GM19240 (cell line): Measurements from ENCODE around the gene TFB1M.
A peak's percentile ranks its signal among the peaks of the same experiment; 100 is the strongest.

Source experiments
- DNase-seq: peaks from one replicate; pipeline ENCODE4 v3.0.0; 2011; ENCODE audit warnings: low spot score; ENCODE audit not compliant: insufficient read length

Gene TFB1M

DNA sequence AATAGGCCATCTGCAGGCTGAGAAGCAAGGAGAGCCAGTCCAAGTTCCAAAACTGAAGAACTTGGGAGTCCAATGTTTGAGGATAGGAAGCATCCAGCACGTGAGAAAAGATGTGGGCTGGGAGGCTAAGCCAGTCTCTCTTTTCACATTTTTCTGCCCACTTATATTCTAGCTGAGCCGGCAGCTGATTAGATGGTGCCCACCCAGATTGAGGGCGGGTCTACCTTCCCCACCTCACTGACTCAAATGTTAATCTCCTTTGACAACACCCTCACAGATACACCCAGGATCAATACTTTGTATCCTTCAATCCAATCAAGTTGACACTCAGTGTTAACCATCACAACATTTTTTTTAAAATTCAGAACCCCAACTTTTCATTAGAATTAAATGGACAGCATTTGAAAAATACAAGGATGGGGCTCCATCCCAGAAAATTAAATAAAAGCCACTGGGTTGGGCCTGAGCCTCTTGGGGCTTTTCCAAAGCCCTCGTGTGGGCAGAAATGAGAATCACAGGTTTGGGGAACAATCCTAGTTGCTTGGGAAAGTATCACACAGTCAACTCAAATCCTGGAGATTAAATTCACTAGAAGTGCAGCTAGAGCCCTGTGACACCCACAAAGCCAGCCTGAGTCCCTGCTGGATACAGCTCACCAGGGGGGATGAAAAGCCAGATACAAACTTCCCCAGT, 48.3 kb downstream of the TFB1M start:
- no peak for DNase-seq

DNA sequence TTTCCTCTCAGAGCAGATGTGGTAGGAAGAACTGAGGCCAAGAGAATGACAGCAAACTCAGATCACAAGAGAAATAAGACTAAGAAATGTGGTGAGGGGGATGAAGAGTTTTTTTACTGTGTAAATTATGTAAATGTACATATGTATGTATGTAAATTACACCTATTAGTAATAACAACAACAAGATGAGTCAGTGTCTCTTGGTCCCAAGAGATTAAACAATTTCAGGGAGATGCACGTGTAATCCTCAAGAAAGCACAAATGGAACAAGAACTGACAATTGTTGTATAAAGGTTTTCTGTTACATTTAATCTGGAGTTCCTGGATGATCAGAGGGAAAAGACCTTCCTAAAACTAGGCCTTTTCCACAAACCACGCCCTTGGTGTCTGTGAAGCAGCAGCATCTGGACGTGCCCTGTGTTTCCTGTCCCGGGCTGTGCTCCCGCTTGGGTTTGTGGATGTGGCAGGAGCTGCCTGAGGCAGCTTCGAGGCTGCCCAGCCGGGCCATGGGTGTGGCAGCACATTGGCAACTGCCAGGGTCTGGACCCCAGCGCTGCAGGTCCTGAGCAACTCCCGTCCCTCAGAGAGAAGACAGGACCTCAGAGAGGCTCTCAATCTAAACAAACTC, 49.5 kb downstream of the TFB1M start:
- DNase-seq: no peak

DNA sequence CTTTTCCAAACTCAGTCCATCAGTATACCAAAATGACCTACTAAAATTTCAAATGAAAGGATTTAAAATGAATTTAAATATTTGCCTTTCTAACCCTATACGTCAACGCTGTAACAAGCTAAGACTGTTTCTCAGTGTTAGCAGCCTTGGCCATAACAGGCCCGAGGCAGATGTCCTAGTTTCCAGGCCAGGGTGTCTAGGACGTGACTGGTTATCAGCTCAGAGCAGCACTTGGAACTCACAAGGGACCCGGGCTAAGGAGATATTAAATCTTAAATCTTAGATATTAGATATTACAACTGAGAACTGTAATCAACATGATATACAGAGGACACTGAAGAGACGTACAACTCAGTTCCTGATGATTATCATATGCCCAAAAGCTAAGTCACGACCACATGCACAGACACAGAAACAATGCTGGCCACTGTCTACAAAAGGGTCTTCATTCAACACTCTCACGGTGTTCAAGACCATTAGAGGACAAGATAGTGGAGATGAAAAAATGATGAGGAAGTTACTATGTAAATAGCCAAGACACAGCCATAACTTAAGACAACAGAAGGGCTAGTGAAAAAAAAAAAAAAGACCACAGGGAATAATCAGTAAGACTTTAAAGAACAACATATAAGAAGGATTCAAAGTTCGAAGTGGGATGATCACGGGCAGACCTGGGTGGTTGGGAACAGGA, 50.8 kb downstream of the TFB1M start, which contains the start of gene CLDN20:
TSS of gene CLDN20 (plus strand) at position 641 of the 691 bp plus-strand sequence. CDS start 11,707 bp downstream, outside the sequence.
- no peak for DNase-seq

DNA sequence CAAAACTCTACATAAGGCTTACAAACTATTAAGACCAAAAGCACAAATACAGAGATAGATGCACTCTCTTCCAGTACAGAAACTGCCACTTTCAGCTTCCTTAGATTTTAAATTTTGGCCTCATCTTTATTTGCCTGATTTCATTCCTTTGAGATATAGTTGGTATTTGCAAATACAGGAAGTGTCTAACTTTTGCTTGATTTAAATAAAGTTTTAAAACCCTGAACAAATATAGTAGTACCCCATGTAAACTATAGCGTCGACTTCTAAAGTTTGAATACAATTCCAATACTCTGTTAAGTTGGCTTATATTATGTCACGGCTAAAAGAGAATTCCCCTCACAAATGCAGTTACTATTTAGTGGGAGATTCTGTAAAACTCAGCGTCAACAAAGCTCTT, 51.6 kb downstream of the TFB1M start:
- DNase-seq: no peak

DNA sequence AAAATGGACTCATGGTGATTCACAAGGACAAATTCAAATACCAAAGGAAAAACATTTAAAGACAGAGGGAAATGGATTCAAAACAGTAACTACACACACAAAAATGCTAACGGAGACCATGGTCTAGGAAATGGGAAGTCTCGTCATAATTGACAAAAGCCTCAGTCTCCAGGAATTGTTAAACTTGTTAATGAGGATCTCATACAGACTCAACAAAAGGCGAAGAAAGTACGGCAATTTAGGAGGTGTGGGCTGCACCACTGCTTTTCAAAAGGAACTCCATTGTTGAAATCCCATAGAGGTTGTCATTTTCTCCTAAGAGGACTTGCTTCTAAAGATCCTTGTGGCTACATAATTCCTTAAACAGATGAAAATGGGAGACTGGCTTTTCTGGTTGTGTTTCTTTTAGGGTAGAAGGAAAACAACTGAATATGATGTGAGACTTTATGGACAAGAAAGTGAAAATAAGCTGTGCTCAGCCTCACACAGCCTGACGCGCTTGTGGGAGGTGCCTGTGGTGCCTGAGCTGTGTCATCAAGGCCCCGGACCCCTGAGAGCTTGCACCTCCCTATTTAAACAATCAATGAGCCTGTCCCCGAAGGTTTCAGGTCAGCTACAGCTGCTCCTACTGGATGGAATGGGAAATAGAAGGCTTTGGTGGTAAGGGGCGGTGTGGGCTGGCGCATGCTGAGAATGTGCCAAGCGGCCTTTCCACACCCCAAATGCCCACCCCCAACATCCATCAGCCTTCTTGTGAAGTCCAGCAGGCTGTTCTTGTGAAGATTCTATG, 53.0 kb downstream of the TFB1M start:
- no peak for DNase-seq

DNA sequence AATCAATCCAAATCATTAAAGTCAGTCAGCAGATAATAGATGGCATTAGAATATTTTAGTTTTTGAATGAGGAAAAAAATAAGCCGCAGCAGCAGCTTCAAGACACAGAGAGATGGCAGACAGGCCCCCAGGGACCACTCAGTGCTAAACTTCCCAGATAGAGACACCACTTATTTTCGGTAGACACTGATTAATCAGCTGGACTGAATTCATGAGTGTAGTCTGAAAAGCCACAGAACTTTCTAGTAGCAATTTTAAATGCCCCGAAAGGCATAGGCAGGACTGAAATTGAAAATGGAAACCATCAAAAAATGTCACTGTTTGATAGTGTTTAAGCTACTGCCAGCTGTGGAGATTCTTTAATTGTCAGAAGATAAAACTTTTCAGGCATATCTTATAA, 53.6 kb downstream of the TFB1M start:
- no peak for DNase-seq

DNA sequence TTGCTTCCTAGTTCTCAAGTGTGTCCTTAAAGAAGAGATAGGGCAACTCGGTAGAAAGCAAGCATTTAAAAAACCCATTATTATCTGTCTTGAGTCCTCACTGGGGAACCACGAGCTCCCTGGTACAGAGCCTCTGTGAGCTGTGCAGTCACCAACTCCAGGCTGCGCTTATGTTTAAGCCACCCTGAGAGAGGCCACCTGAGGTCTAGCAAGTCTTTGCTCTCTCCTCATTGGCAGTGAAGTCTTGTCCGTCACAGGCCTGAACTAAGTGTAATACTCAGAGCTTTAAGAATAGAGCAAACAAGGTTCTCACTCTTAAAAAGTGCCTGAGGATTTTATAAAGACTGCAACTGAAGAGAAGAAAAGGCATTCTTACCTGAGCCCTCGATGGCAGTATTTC, 54.4 kb downstream of the TFB1M start:
- DNase-seq: no peak

DNA sequence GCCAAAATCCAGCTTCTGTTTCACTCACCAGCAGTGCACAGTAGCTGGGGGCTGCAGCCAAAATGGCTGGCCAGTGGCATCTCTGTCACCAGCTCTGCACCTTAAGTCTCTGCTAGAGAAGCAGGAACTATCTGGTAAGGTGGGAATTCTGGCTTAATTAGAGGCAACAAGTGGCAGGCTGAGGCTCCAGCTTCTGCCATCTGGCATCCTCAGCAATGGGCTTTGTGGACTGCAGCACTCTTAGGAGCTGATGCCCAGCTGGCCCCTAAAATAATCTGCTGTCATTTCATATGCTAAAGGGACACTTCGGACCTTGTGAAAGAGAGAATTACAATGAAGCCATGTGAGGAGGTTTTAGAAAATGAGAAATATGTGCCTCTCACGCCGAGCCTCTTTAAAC, 55.1 kb downstream of the TFB1M start:
- no peak for DNase-seq

DNA sequence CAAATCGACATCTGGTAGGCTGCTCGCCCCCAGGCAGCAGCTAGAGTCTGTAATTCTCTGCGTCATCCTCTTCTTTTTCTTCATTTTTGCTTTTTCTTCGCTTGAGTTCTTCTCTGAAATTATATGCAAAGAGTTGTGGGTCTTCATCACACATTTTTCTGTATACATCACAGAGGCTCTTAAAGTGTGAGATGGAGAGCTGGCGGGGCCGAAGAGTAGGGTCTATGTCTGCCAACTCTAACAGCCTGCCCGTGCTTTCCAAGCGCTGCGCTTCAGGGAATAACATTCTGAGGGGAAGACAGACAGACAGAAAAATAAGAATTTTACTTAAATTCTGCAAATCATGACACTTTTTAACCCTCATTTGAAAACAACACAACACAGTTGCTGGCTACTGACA, 56.5 kb downstream of the TFB1M start:
- DNase-seq: no peak

DNA sequence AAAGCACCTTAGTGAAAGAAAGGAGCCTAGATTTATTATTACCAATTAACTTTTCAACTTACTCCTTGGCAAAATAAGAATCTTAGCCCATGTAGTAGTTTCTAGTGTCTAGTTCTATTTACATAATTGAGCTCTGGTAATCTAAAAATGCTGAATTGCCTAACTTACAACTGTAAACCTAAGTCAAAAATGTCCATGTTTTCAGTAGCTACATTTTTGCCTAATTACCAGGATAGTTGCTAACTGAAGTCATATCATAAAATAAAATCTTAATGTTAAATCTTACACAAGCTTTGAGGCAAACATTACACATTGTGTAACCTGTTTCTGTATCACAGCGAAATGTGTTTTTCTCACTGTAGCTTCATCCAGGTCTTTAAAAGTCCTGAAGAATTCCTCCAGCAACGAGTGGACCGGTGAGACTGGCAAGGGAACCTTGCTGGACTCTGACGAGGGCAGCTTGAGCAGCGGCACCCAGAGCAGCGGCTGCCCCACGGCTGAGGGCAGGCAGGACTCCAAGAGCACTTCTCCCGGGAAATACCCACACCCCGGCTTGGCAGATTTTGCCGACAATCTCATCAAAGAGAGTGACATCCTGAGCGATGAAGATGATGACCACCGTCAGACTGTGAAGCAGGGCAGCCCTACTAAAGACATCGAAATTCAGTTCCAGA, 58.0 kb downstream of the TFB1M start:
- DNase-seq: no peak

DNA sequence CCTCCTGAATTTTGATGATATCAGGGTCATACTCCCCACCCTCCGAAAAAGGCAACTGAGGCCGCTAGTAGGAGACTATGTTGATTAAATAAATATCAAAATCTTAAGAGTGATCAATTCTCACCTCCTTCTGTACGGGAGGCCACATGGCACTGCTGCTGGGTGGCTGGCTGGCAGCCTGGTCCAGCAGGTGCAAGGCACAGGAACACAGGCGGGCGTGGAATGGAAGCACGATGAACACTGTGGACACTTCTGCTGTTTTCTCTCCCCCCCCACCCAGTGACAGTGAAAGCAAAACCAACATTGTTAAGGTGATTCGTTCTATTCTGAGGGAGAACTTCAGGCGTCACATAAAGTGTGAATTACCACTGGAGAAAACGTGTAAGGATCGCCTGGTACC, 60.1 kb downstream of the TFB1M start:
- no peak for DNase-seq

DNA sequence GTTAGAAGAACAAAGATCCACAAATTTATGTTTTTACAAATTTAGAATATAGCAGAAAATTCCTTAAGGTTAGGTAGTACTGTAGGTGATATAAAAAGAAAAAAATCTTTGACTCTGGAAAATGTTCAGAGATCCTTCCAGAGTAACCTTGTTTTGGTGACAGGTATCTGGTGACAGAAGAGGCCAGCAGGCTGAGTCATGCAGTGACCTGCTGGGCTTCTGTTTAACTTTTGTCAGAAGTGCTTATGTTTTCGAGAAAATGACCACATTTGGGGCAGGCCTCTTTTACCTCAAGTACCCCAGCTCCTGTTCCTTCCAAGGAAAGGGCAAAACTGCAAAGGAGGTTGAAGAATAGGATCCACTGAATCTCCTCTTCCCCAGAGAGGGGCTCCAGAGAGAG, 60.9 kb downstream of the TFB1M start:
- no peak for DNase-seq

DNA sequence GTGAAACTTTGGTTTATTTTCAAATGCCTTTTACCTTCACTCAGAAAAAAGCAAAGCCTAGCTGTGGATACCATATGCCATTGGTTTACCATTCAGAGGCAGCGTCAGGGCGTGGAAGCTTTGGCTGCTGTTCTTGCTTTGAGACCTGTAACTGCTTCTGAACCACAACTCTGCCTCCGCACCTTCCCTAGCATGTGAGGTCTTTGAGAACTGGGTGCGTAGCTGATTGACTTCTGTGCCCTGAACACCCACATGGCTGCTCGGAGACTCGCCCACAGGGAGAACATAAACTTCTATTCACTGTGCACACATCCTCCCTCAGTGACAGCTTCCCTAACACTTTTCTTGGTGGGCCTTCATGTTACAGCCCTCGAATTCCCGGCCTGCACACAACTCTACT, 61.7 kb downstream of the TFB1M start:
- no peak for DNase-seq

DNA sequence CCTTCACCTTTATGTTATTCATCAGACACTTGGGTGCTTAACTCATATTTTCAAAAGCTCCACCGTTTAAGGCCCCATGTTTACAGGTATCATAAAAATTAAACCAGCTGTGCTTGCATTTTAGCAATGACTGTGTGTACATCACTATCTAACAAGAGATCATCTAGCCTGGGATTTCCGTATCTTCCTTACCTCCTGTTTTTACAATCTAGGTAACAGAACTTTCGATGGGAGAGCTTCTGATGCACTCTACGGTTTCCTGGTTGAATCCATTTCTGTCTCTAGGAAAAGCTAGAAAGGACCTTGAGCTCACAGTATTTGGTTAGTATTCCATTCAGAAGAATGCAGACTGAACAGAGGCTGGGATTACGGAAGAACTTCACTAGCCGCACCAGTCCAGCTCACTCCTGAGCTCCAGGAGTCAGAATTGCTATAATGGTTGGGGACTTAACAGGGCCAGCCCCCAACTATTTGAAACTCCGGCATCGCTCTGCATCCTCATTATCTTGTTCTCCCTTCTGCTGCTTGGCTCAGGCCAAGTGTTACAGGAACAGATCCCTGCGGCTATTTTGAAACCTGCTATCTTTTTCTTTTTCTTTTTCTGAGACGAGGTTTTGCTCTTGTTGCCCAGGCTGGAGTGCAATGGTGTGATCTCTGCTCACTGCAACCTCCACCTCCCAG, 63.4 kb downstream of the TFB1M start:
- no peak for DNase-seq

DNA sequence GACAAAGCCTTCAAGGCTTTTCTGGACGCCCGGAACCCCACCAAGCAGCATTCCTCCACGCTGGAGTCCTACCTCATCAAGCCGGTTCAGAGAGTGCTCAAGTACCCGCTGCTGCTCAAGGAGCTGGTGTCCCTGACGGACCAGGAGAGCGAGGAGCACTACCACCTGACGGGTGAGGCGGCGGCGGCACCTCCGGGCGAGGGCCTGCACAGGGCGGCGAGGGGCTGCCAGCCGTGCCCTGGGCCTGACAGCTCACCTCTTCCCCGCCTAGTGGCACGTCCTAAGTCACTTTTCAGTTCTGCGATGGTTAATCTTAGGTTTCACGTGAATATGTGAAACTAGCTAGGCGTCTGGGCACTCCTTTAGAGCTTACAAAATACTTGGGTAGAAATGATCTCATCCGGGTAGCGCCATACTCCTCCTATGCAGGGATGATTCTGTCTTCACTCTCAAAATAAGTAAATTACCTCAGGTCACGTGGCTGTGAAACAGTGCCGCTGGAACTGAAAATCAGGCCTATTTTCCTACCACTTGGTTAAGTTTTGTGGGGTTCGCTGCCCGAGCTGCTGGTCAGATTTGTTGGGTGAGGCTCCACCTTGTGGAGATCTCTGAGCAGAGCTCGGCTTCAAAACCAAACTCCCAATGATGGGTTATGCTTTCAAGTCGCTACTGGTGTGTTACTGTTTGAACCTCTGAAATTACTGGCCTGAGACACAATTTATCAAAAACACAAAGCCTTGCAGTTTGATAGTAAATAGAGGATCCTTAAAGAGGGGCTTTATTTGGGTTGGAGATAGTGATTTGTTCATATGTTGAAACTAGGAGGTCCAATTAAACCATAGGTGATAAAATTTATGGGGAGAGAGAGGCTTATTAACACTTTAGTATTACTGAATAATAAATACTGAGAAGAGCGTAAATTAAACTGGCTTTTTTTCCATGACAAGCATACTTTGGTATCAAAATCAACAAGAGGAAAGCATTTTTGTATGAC, 66.0 kb downstream of the TFB1M start:
- peak; percentile 18 for DNase-seq

DNA sequence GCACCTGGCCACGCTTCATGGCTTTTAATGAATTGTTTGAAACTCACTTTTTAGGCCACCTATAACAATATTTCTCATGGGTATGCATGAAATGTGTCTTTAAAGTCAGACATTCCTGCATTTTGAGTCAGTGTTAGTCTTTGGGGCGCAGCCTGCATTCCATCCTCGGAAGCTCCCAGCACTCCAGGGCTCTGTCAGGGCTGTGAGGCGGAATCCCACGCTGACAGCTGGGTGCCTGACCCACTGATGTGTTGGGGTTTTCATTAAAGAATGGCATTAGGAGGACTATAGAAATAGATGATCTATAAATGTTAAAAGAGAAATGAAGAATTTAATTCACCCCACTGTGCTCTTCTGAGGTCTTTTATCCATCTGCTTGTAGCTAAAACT, 66.7 kb downstream of the TFB1M start:
- no peak for DNase-seq

DNA sequence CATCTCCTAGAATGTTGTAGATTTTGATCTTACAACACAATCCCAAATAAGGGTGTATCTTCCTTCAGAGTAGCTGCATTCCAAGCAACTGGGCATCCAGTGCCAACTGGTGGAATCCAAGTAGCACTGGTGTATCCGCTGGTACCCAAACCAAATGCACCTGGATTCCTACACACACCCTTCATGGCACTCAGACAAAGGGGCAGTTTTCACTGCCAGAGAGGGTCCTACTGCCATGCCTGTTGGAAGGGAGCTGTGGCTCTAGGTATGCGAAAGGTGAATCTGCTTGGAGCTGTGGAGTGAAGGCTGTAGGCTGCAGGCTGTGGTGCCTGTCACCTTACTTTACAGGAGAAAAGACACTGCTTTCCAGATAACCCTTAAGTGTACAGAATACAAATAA, 67.5 kb downstream of the TFB1M start:
- no peak for DNase-seq

DNA sequence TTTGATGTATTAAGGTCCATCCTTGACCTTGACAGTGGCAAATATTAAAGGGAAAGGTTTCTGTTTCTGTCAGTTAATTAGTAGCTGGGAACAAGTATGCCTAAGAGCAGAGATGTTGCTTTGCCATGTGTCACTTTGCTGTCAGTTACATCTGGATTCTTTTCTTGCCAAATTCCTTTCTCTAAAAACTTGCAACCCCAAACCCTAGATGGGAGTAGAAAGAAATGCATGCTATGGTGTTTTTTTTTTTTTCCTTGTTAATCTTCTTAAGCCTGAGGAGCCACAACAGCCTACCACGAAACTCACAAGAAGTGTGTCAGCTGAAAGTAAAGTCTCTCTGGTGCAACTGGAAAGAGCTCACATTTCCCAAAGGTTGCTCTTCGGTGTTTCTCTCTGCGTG, 68.5 kb downstream of the TFB1M start:
- no peak for DNase-seq

DNA sequence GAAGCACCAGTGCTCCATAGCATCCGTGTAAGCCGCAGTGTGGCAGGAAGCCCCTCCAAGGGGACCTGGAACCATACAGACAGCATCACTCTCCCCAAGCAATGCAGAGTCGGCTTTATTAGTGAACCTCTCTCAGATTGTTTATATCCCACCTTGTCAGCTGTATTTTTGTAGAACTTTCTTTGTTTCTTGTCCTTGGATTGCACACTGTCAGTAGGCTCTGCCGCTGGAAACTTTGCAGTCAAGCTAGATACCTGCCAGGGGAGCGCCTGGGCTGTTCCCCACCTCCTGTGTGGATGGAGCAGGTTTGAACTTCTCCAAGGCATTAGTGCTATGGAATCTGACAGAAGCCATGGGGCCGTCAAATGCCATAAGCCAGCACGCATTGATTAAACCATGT, 69.1 kb downstream of the TFB1M start:
- no peak for DNase-seq

DNA sequence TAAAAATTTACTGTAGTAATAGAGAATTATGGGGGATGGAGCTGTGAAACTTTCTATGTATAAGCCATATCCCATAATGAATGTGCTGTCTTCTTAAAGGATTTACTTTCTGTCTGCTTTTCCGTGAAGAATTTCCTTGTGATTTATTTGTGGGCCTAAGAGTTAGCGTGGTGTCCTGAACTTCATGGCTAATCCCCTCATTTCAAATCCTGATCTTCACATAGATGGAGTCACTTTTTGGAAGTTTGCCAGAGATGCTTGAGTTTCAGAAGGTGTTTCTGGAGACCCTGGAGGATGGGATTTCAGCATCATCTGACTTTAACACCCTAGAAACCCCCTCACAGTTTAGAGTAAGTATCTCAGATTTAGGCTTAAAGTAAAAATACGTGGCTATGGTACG, 69.8 kb downstream of the TFB1M start:
- DNase-seq: no peak
